ENCODE results near the gene SEMA6A.

SEMA6A gene

DNA sequence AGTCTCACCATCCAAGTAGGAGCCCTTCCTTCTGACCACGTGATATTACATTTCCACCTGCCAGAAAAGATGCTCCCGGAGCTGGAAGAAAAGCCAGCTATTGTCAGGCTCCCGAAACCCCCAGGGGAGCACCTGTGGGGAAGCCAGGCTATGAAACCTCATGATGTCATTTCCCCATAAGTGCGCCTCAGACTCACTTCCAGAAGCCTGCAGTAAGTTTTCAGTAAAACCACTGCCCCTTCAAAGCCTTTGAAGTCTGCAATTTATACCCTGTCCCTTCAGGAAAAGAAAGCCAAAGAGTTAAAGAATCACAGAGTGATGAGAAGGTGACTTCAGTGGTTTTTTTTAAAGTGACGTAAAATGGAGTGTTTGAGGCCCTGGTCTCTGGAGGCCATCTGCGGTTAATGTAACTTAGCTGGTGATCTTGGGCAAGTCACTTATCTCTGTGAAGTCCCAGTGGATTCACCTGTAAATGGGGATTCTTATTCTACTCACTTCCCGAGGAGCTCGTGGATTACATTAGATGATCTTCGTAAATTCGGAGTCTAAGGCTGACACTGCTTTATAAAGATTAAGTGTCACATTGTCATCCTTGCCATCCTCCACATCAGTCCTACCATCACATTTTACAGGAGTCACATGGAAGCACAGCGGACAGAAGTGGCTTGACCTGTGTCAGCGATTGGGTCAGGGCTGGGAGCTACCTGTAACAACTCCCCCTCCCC, 2.6 kb upstream of the SEMA6A start:
- Histone ChIP-seq H3K27me3 (ENCODE audit: control insufficient read depth in 1 of 2, insufficient read depth in 1 of 2, low read length in 2 of 2) (peaks cover 3 to 36% of the 10 kb centered on the region in 2 experiments), H2BK5ac (ENCODE audit: low read depth, low read length, poor library complexity, severe bottlenecking) (no peak overlapping the region), H3K4ac (ENCODE audit: low read depth in 1 of 2, low read length in 2 of 2) (no peak overlapping the region), H3K9ac (ENCODE audit: low read length) (no peak overlapping the region), H3K36me3 (ENCODE audit: control insufficient read depth in 1 of 2, insufficient read depth in 2 of 2, low read depth in 1 of 2, low read length in 2 of 2) (peaks cover 0 to 4% of the 10 kb centered on the region in 2 experiments), H3K9me3 (ENCODE audit: control insufficient read depth, low read length) (no peaks in the 10 kb centered on the region), H2AK5ac (ENCODE audit: low read length, severe bottlenecking) (no peak overlapping the region), H4K91ac (ENCODE audit: low read length) (no peak overlapping the region), H2AFZ (ENCODE audit: low read depth, low read length) (no peak overlapping the region), H3K23ac (ENCODE audit: low read length in 2 of 2) (no peak overlapping the region), H3K4me1 (ENCODE audit: control insufficient read depth, insufficient read depth, low read depth, low read length) (peaks cover 14% of the 10 kb centered on the region), H2BK15ac (ENCODE audit: low read depth, poor library complexity, severe bottlenecking) (no peak overlapping the region), H2BK120ac (ENCODE audit: low read depth, low read length) (no peak overlapping the region), H3K18ac (ENCODE audit: low read depth in 1 of 2, low read length in 2 of 2) (no peak overlapping the region), H3K79me1 (replicated peaks; ENCODE audit: low read length, poor library complexity, severe bottlenecking) (peaks cover 7% of the 10 kb centered on the region), H3K4me2 (ENCODE audit: low read length, poor library complexity, severe bottlenecking) (no peak overlapping the region), H2BK12ac (ENCODE audit: low read length in 2 of 2) (no peak overlapping the region), H3K27ac (ENCODE audit: low read length, poor library complexity, severe bottlenecking) (no peak overlapping the region), H3K14ac (ENCODE audit: low read length in 2 of 2) (no peak overlapping the region), H3K4me3 (ENCODE audit: insufficient read depth in 1 of 2, low read depth in 1 of 2, low read length in 2 of 2) (no peak overlapping the region), H4K8ac (ENCODE audit: low read length) (no peak overlapping the region)
- WGBS: 87% methylated on average over 11 of the region's 12 CpGs
- no peak for DNase-seq

DNA sequence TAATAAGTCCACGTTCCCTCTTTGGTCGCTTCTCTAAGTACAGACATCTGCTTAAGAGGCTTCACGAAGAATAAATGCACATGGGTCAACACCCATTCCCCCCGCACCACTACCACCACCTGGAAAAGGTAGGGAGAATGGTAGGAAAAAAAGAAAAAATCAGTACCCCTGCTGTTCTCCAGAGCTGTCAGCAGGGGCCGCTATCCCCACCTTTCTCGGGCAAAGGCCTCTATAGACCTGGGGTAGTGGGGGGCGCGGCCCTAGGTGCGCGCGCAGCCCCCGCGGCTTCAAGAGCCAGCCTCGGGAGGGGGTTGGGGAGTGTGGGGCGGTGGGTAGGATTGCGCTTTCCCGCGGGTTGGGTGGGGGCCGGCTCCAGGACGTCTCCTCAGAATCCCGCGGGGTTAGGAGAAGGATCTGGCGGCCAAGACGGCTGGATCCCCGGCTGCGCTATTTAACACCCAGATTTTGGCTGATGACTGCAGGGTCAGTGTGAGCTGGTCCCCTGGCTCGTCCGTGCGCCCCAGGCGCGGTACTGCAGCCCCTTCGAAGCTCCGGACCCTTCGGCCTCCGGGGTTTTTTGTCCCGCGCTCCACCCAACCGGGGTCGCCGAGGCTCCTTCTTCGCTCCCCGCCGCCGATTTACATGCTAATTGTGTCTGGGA, 1.6 kb upstream of the SEMA6A start:
- Histone ChIP-seq H3K4me1 (ENCODE audit: control insufficient read depth, insufficient read depth, low read depth, low read length) (peaks cover 16% of the 10 kb centered on the region), H3K14ac (ENCODE audit: low read length in 2 of 2) (peak overlapping the region; percentile 17 to 74), H2BK12ac (ENCODE audit: low read length in 2 of 2) (peak overlapping the region in 1 of 2 experiments; percentile 60), H3K4me3 (ENCODE audit: insufficient read depth in 1 of 2, low read depth in 1 of 2, low read length in 2 of 2) (peak overlapping the region; percentile 64 to 85), H4K8ac (ENCODE audit: low read length) (peak overlapping the region; percentile 94), H3K79me1 (replicated peaks; ENCODE audit: low read length, poor library complexity, severe bottlenecking) (peaks cover 7% of the 10 kb centered on the region), H3K18ac (ENCODE audit: low read depth in 1 of 2, low read length in 2 of 2) (peak overlapping the region; percentile 50 to 92), H2BK5ac (ENCODE audit: low read depth, low read length, poor library complexity, severe bottlenecking) (no peak overlapping the region), H2BK15ac (ENCODE audit: low read depth, poor library complexity, severe bottlenecking) (peak overlapping the region; percentile 33), H3K9ac (ENCODE audit: low read length) (peak overlapping the region; percentile 73), H2BK120ac (ENCODE audit: low read depth, low read length) (peak overlapping the region; percentile 96), H3K4me2 (ENCODE audit: low read length, poor library complexity, severe bottlenecking) (peak overlapping the region; percentile 82), H3K9me3 (ENCODE audit: control insufficient read depth, low read length) (no peaks in the 10 kb centered on the region), H3K4ac (ENCODE audit: low read depth in 1 of 2, low read length in 2 of 2) (peak overlapping the region in 1 of 2 experiments; percentile 76), H3K27ac (ENCODE audit: low read length, poor library complexity, severe bottlenecking) (no peak overlapping the region), H3K23ac (ENCODE audit: low read length in 2 of 2) (no peak overlapping the region), H3K36me3 (ENCODE audit: control insufficient read depth in 1 of 2, insufficient read depth in 2 of 2, low read depth in 1 of 2, low read length in 2 of 2) (peaks cover 0 to 4% of the 10 kb centered on the region in 2 experiments), H2AFZ (ENCODE audit: low read depth, low read length) (peak overlapping the region; percentile 44), H2AK5ac (ENCODE audit: low read length, severe bottlenecking) (no peak overlapping the region), H3K27me3 (ENCODE audit: control insufficient read depth in 1 of 2, insufficient read depth in 1 of 2, low read length in 2 of 2) (peaks cover 3 to 46% of the 10 kb centered on the region in 2 experiments), H4K91ac (ENCODE audit: low read length) (peak overlapping the region; percentile 66)
- WGBS: 3% methylated on average over 34 of the region's 44 CpGs
- DNase-seq: peak; percentile 78

DNA sequence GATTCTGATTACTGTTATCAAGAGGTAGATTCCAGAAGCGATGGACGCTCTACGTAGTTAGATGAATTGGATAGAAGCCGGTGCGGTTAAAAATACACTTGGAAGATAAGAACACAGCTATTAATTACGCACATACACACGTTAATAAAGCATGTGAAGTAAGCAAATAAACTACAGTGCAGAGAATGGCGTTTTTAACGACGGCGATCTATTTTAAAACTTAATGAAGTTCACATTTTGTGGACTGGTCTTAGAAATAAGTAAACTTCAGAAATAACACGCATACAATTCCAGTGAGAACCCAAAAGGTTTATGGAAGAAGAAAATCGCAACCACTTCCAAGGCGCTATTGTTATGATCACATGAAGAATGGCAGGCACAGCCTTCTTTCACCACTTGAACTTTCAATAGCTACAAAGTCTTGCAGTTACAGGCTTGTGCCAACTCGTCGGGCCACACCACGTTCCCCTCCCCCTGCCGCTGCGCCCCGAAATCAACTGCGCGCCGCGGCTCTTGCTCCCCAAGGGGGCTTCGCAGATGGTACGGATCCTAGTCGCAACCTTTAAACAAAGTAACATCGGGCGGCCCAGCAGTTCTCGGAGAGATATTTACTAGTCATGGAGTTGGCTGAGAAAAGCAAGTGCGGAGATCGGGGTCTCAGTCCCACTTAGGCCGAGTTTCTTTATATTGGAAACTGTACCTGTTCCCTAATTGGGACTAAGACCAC, 866 bp upstream of the SEMA6A start:
- Histone ChIP-seq H2BK12ac (ENCODE audit: low read length in 2 of 2) (peak overlapping the region in 1 of 2 experiments; percentile 45), H3K4me2 (ENCODE audit: low read length, poor library complexity, severe bottlenecking) (peak overlapping the region; percentile 82), H3K4ac (ENCODE audit: low read depth in 1 of 2, low read length in 2 of 2) (no peak overlapping the region), H2AK5ac (ENCODE audit: low read length, severe bottlenecking) (no peak overlapping the region), H3K18ac (ENCODE audit: low read depth in 1 of 2, low read length in 2 of 2) (peak overlapping the region in 1 of 2 experiments; percentile 37), H3K27me3 (ENCODE audit: control insufficient read depth in 1 of 2, insufficient read depth in 1 of 2, low read length in 2 of 2) (peaks cover 3 to 52% of the 10 kb centered on the region in 2 experiments), H3K14ac (ENCODE audit: low read length in 2 of 2) (no peak overlapping the region), H3K9me3 (ENCODE audit: control insufficient read depth, low read length) (no peaks in the 10 kb centered on the region), H3K79me1 (replicated peaks; ENCODE audit: low read length, poor library complexity, severe bottlenecking) (peaks cover 7% of the 10 kb centered on the region), H3K4me1 (ENCODE audit: control insufficient read depth, insufficient read depth, low read depth, low read length) (peaks cover 16% of the 10 kb centered on the region), H4K91ac (ENCODE audit: low read length) (no peak overlapping the region), H2BK5ac (ENCODE audit: low read depth, low read length, poor library complexity, severe bottlenecking) (no peak overlapping the region), H2BK15ac (ENCODE audit: low read depth, poor library complexity, severe bottlenecking) (no peak overlapping the region), H3K27ac (ENCODE audit: low read length, poor library complexity, severe bottlenecking) (peak overlapping the region; percentile 64), H3K36me3 (ENCODE audit: control insufficient read depth in 1 of 2, insufficient read depth in 2 of 2, low read depth in 1 of 2, low read length in 2 of 2) (peaks cover 0 to 4% of the 10 kb centered on the region in 2 experiments), H2BK120ac (ENCODE audit: low read depth, low read length) (no peak overlapping the region), H3K9ac (ENCODE audit: low read length) (peak overlapping the region; percentile 73), H2AFZ (ENCODE audit: low read depth, low read length) (no peak overlapping the region), H4K8ac (ENCODE audit: low read length) (no peak overlapping the region), H3K4me3 (ENCODE audit: insufficient read depth in 1 of 2, low read depth in 1 of 2, low read length in 2 of 2) (peak overlapping the region; percentile 51 to 85), H3K23ac (ENCODE audit: low read length in 2 of 2) (peak overlapping the region in 1 of 2 experiments; percentile 14)
- 3% methylated on average over 22 of the region's 33 CpGs for WGBS
- peak; percentile 74 for DNase-seq
